Trophoblast cell (in vitro differentiated cells and primary cell): Measurements from ENCODE around the gene PCDHB1.
A peak's percentile ranks its signal among the peaks of the same experiment; 100 is the strongest.

ENCODE experiments used
- DNase-seq, 2 donors: peaks; one replicate each; pipeline ENCODE4 v3.0.0-alpha.2; 2016
- H2AFZ ChIP-seq: 2 replicates; pipeline ENCODE4 v1.6.1; 2013; ENCODE audit warnings: low read length, moderate library complexity, mild to moderate bottlenecking; ENCODE audit not compliant: insufficient read depth, poor library complexity
- H2AK5ac ChIP-seq: 2 replicates; pipeline ENCODE4 v1.6.1; 2013; ENCODE audit warnings: mild to moderate bottlenecking, low read length
- H2BK120ac ChIP-seq: 2 replicates; pipeline ENCODE4 v1.6.1; 2013; ENCODE audit warnings: low read length, mild to moderate bottlenecking, moderate library complexity; ENCODE audit not compliant: insufficient read depth, poor library complexity
- H2BK12ac ChIP-seq: 2 replicates; pipeline ENCODE4 v1.6.1; 2013; ENCODE audit warnings: mild to moderate bottlenecking, low read length, moderate library complexity
- H2BK5ac ChIP-seq: 2 replicates; pipeline ENCODE4 v1.6.1; 2013; ENCODE audit warnings: low read length, low read depth, moderate library complexity, mild to moderate bottlenecking; ENCODE audit not compliant: poor library complexity
- H3K14ac ChIP-seq: 2 replicates; pipeline ENCODE4 v1.6.1; 2013; ENCODE audit warnings: mild to moderate bottlenecking, low read length
- H3K18ac ChIP-seq: 2 replicates; pipeline ENCODE4 v1.6.1; 2013; ENCODE audit warnings: mild to moderate bottlenecking, low read length
- H3K23ac ChIP-seq: 2 replicates; pipeline ENCODE4 v1.6.1; 2013; ENCODE audit warnings: low read length
- H3K27ac ChIP-seq: 2 replicates; pipeline ENCODE4 v1.5.1; 2013; ENCODE audit warnings: low read depth, mild to moderate bottlenecking, inconsistent platforms, low read length, moderate library complexity
- H3K27me3 ChIP-seq: 2 replicates; pipeline ENCODE4 v1.6.1; 2013; ENCODE audit warnings: inconsistent platforms, mild to moderate bottlenecking, low read length, moderate library complexity; ENCODE audit not compliant: insufficient read depth
- H3K36me3 ChIP-seq, 2 experiments: 1 replicate in 1 of 2; 2 replicates in 1 of 2; pipeline ENCODE4 v1.6.1; 2013; ENCODE audit warnings: low read length in 2 of 2, mild to moderate bottlenecking in 2 of 2, moderate library complexity in 1 of 2; ENCODE audit not compliant: insufficient read depth in 2 of 2, control insufficient read depth in 1 of 2
- H3K4ac ChIP-seq: 2 replicates; pipeline ENCODE4 v1.6.1; 2013; ENCODE audit warnings: low read depth, mild to moderate bottlenecking, low read length, moderate library complexity
- H3K4me1 ChIP-seq, 2 experiments: 1 replicate in 1 of 2; 2 replicates in 1 of 2; pipeline ENCODE4 v1.6.1; 2013; ENCODE audit warnings: low read length in 2 of 2, mild to moderate bottlenecking in 2 of 2, moderate library complexity in 1 of 2; ENCODE audit not compliant: insufficient read depth in 2 of 2, control insufficient read depth in 1 of 2
- H3K4me2 ChIP-seq: 2 replicates; pipeline ENCODE4 v1.6.1; 2013; ENCODE audit warnings: inconsistent platforms, mild to moderate bottlenecking, low read length, moderate library complexity
- H3K4me3 ChIP-seq: 2 replicates; pipeline ENCODE4 v1.5.1; 2013; ENCODE audit warnings: mild to moderate bottlenecking, low read depth, low read length, inconsistent platforms
- H3K79me1 ChIP-seq: one replicate; pipeline ENCODE4 v1.6.1; 2013; ENCODE audit warnings: low read length
- H3K79me2 ChIP-seq: 2 replicates; pipeline ENCODE4 v1.6.1; 2013; ENCODE audit warnings: low read length, mild to moderate bottlenecking; ENCODE audit not compliant: control insufficient read depth, insufficient read depth, poor library complexity
- H3K9ac ChIP-seq: 2 replicates; pipeline ENCODE4 v1.6.1; 2013; ENCODE audit warnings: mild to moderate bottlenecking, low read length
- H3K9me3 ChIP-seq: 2 replicates; pipeline ENCODE4 v1.6.1; 2013; ENCODE audit warnings: low read depth, mild to moderate bottlenecking, control low read depth, inconsistent platforms, low read length; ENCODE audit not compliant: insufficient read depth
- H4K12ac ChIP-seq: 2 replicates; pipeline ENCODE4 v1.6.1; 2013; ENCODE audit warnings: low read depth, mild to moderate bottlenecking, low read length, moderate library complexity
- H4K8ac ChIP-seq: 2 replicates; pipeline ENCODE4 v1.6.1; 2013; ENCODE audit warnings: low read depth, mild to moderate bottlenecking, low read length, moderate library complexity
- H4K91ac ChIP-seq: one replicate; pipeline ENCODE4 v1.6.1; 2013; ENCODE audit warnings: low read depth, mild to moderate bottlenecking, low read length, moderate library complexity
- WGBS: extraction: QIAGEN DNeasy Blood & Tissue Kit; methylation state at CpG from one replicate; pipeline ENCODE4 v1.1.7; 2013; ENCODE audit warnings: missing lambda C conversion rate; ENCODE audit not compliant: insufficient read length, insufficient coverage; ENCODE audit errors: extremely low coverage; 5-methylcytosine and 5-hydroxymethylcytosine counted together

PCDHB1 gene

GRCh38 chr5:141003031-141003430 is 48.1 kb upstream of the PCDHB1 start:
- no peak for DNase-seq
- Histone ChIP-seq H2BK12ac (peak overlapping the region; percentile 50), H3K27ac (no peak overlapping the region), H3K9ac (no peak overlapping the region), H4K91ac (no peak overlapping the region), H3K27me3 (no peaks in the 10 kb centered on the region), H3K9me3 (no peaks in the 10 kb centered on the region), H4K8ac (no peak overlapping the region), H3K79me2 (peaks cover 1% of the 10 kb centered on the region), H3K4me3 (no peak overlapping the region), H3K18ac (no peak overlapping the region), H3K23ac (no peak overlapping the region), H3K4ac (no peak overlapping the region), H4K12ac (no peak overlapping the region), H2BK120ac (no peak overlapping the region), H2BK5ac (no peak overlapping the region), H3K36me3 (no peaks in the 10 kb centered on the region), H3K79me1 (peaks cover 13% of the 10 kb centered on the region), H3K4me1 (peaks cover 6% of the 10 kb centered on the region in 2 experiments), H2AK5ac (no peak overlapping the region), H3K14ac (no peak overlapping the region), H2AFZ (no peak overlapping the region), H3K4me2 (no peak overlapping the region)
- WGBS: no CpG with 5 or more reads among the region's 3 CpGs

- Histone ChIP-seq H3K9me3 (no peaks in the 10 kb centered on the region), H3K23ac (no peak overlapping the region), H3K79me2 (peaks cover 1% of the 10 kb centered on the region), H3K4me3 (no peak overlapping the region), H3K79me1 (peaks cover 13% of the 10 kb centered on the region), H3K14ac (no peak overlapping the region), H3K9ac (no peak overlapping the region), H3K27ac (peak overlapping the region; percentile 74), H3K4me1 (peaks cover 6% of the 10 kb centered on the region in 2 experiments), H2BK12ac (no peak overlapping the region), H4K8ac (peak overlapping the region; percentile 53), H2BK5ac (no peak overlapping the region), H2AK5ac (no peak overlapping the region), H4K12ac (no peak overlapping the region), H3K4me2 (peak overlapping the region; percentile 47), H3K18ac (no peak overlapping the region), H2BK120ac (peak overlapping the region; percentile 38), H2AFZ (no peak overlapping the region), H3K36me3 (no peaks in the 10 kb centered on the region), H3K4ac (no peak overlapping the region), H3K27me3 (no peaks in the 10 kb centered on the region), H4K91ac (peak overlapping the region; percentile 35)
- no CpG with 5 or more reads among the region's 4 CpGs for WGBS
- no peak for DNase-seq
These were observed 47.2 kb upstream of the PCDHB1 start for GRCh38 chr5:141003791-141004611.

- H2BK120ac ChIP-seq: no peak overlapping the region
- peaks cover 2 to 3% of the 10 kb centered on the region in 2 experiments for H3K36me3 ChIP-seq
- no peaks in the 10 kb centered on the region for H3K9me3 ChIP-seq
- no peak overlapping the region for H3K4me3 ChIP-seq
- peaks cover 2% of the 10 kb centered on the region for H3K79me1 ChIP-seq
- H3K4me2 ChIP-seq: no peak overlapping the region
- no peak overlapping the region for H2AFZ ChIP-seq
- H3K18ac ChIP-seq: no peak overlapping the region
- H3K23ac ChIP-seq: no peak overlapping the region
- no peak overlapping the region for H4K91ac ChIP-seq
- H2BK5ac ChIP-seq: no peak overlapping the region
- no peaks in the 10 kb centered on the region for H3K79me2 ChIP-seq
- DNase-seq: no peak
- H4K12ac ChIP-seq: no peak overlapping the region
- no peaks in the 10 kb centered on the region for H3K27me3 ChIP-seq
- H2BK12ac ChIP-seq: no peak overlapping the region
- H3K4ac ChIP-seq: no peak overlapping the region
- no peak overlapping the region for H4K8ac ChIP-seq
- no peak overlapping the region for H2AK5ac ChIP-seq
- peaks cover 3 to 6% of the 10 kb centered on the region in 2 experiments for H3K4me1 ChIP-seq
- no peak overlapping the region for H3K14ac ChIP-seq
- no peak overlapping the region for H3K27ac ChIP-seq
- H3K9ac ChIP-seq: no peak overlapping the region
These were observed 43.4 kb upstream of the PCDHB1 start for GRCh38 chr5:141007791-141008190.

GRCh38 chr5:141010047-141010793 is 41.0 kb upstream of the PCDHB1 start:
- DNase-seq: no peak
- H2BK120ac ChIP-seq: no peak overlapping the region
- peaks cover 2 to 3% of the 10 kb centered on the region in 2 experiments for H3K36me3 ChIP-seq
- no peak overlapping the region for H2AK5ac ChIP-seq
- no peak overlapping the region for H2BK12ac ChIP-seq
- H2AFZ ChIP-seq: no peak overlapping the region
- no peak overlapping the region for H2BK5ac ChIP-seq
- no peak overlapping the region for H3K9ac ChIP-seq
- H3K4me1 ChIP-seq: no peaks in the 10 kb centered on the region
- no peak overlapping the region for H3K27ac ChIP-seq
- H4K12ac ChIP-seq: no peak overlapping the region
- H3K27me3 ChIP-seq: no peaks in the 10 kb centered on the region
- no peak overlapping the region for H3K23ac ChIP-seq
- no peak overlapping the region for H3K14ac ChIP-seq
- H4K91ac ChIP-seq: no peak overlapping the region
- H3K9me3 ChIP-seq: peaks cover 2% of the 10 kb centered on the region
- no peaks in the 10 kb centered on the region for H3K79me2 ChIP-seq
- H3K79me1 ChIP-seq: no peaks in the 10 kb centered on the region
- no peak overlapping the region for H3K4me2 ChIP-seq
- WGBS: no CpG with 5 or more reads among the region's 12 CpGs
- H3K18ac ChIP-seq: no peak overlapping the region
- no peak overlapping the region for H4K8ac ChIP-seq
- no peak overlapping the region for H3K4ac ChIP-seq
- H3K4me3 ChIP-seq: no peak overlapping the region
